ENCODE data around the gene TAX1BP1. TPM values are rescaled to one million over a fixed set of nuclear protein-coding genes. Genes with fewer than 3 reads are reported as not detected.

TAX1BP1 gene
- total and polyA plus RNA-seq, 2 experiments from 2014 or later, result 56.5 to 87.9 TPM

DNA sequence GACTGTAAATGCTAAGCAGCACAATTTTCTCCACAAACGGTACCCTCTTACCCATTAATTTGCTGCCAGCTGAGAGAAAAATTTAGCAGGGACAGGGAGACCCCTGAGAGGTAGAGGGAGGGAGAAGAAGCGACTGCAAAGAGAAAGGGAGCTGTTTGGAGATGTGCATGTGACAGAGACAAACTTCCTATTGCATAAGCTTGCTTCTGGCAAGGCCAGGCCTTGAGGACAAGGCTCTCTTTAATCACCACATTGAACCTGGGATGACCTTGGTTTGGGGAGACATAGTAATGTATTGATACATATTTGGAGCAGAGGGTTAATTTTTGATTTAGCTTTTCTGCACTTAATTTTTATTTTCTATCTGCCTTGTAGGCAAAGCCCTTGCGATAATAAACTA, 46.2 kb upstream of the TAX1BP1 start:
- no peak for TF ChIP-seq ZNF331 (CRISPR knock-in tag; IDR thresholded peaks at IDR 0.05; ENCODE audit: low read depth)
- TF ChIP-seq NANOG (IDR thresholded peaks at IDR 0.05; ENCODE audit: borderline replicate concordance), result no peak
- TF ChIP-seq, protein P1, sequence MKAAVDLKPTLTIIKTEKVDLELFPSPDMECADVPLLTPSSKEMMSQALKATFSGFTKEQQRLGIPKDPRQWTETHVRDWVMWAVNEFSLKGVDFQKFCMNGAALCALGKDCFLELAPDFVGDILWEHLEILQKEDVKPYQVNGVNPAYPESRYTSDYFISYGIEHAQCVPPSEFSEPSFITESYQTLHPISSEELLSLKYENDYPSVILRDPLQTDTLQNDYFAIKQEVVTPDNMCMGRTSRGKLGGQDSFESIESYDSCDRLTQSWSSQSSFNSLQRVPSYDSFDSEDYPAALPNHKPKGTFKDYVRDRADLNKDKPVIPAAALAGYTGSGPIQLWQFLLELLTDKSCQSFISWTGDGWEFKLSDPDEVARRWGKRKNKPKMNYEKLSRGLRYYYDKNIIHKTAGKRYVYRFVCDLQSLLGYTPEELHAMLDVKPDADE (IDR thresholded peaks at IDR 0.05), result no peak
- TF ChIP-seq STAT1 (IDR thresholded peaks at IDR 0.05; ENCODE audit: unreplicated experiment), result no peak
- no peak for TF ChIP-seq ZNF114 (CRISPR knock-in tag; IDR thresholded peaks at IDR 0.05)
- TF ChIP-seq, protein P2, sequence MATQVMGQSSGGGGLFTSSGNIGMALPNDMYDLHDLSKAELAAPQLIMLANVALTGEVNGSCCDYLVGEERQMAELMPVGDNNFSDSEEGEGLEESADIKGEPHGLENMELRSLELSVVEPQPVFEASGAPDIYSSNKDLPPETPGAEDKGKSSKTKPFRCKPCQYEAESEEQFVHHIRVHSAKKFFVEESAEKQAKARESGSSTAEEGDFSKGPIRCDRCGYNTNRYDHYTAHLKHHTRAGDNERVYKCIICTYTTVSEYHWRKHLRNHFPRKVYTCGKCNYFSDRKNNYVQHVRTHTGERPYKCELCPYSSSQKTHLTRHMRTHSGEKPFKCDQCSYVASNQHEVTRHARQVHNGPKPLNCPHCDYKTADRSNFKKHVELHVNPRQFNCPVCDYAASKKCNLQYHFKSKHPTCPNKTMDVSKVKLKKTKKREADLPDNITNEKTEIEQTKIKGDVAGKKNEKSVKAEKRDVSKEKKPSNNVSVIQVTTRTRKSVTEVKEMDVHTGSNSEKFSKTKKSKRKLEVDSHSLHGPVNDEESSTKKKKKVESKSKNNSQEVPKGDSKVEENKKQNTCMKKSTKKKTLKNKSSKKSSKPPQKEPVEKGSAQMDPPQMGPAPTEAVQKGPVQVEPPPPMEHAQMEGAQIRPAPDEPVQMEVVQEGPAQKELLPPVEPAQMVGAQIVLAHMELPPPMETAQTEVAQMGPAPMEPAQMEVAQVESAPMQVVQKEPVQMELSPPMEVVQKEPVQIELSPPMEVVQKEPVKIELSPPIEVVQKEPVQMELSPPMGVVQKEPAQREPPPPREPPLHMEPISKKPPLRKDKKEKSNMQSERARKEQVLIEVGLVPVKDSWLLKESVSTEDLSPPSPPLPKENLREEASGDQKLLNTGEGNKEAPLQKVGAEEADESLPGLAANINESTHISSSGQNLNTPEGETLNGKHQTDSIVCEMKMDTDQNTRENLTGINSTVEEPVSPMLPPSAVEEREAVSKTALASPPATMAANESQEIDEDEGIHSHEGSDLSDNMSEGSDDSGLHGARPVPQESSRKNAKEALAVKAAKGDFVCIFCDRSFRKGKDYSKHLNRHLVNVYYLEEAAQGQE (IDR thresholded peaks at IDR 0.05; ENCODE audit: unreplicated experiment), result no peak
- TF ChIP-seq POLR2AphosphoS5 (IDR thresholded peaks at IDR 0.05; ENCODE audit: low read depth), result no peak
- TF ChIP-seq, protein P3, sequence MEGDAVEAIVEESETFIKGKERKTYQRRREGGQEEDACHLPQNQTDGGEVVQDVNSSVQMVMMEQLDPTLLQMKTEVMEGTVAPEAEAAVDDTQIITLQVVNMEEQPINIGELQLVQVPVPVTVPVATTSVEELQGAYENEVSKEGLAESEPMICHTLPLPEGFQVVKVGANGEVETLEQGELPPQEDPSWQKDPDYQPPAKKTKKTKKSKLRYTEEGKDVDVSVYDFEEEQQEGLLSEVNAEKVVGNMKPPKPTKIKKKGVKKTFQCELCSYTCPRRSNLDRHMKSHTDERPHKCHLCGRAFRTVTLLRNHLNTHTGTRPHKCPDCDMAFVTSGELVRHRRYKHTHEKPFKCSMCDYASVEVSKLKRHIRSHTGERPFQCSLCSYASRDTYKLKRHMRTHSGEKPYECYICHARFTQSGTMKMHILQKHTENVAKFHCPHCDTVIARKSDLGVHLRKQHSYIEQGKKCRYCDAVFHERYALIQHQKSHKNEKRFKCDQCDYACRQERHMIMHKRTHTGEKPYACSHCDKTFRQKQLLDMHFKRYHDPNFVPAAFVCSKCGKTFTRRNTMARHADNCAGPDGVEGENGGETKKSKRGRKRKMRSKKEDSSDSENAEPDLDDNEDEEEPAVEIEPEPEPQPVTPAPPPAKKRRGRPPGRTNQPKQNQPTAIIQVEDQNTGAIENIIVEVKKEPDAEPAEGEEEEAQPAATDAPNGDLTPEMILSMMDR (conservative IDR thresholded peaks at IDR 0.05; ENCODE audit: low read depth in 2 of 2), result no peak
- TF ChIP-seq JUNB (IDR thresholded peaks at IDR 0.05; ENCODE audit: unreplicated experiment), result no peak
- TF ChIP-seq EZH2phosphoT487 (IDR thresholded peaks at IDR 0.05; ENCODE audit: unreplicated experiment), result no peak
- TF ChIP-seq EZH2 (IDR thresholded peaks at IDR 0.05; ENCODE audit: low read depth, unreplicated experiment), result no peak
- no peak for TF ChIP-seq ZNF462 (CRISPR knock-in tag; IDR thresholded peaks at IDR 0.05)
- TF ChIP-seq CREB1 (CRISPR knock-in tag; IDR thresholded peaks at IDR 0.05; ENCODE audit: low read depth), result no peak
- H3K36me3 ChIP-seq (ENCODE audit: insufficient read depth), result no peaks in the 10 kb centered on the region
- Mint-ChIP-seq H3K4me3 (no peak overlapping the region), H3K9me3 (no peaks in the 10 kb centered on the region), H3K36me3 (ENCODE audit: low read depth) (no peaks in the 10 kb centered on the region), H3K27ac (no peak overlapping the region), H3K4me1 (peaks cover 13% of the 10 kb centered on the region), H3K27me3 (ENCODE audit: insufficient read depth, low read depth, poor library complexity) (peaks cover 2% of the 10 kb centered on the region)
- no peak overlapping the region for H2AFZ ChIP-seq
- H3K4me3 ChIP-seq, result no peak overlapping the region
- H4K20me1 ChIP-seq (replicated peaks; ENCODE audit: insufficient read depth), result no peaks in the 10 kb centered on the region
- DNase-seq (ENCODE audit: low spot score) (peak; percentile 11), ATAC-seq (no peak)
- H3K79me2 ChIP-seq (replicated peaks; ENCODE audit: insufficient read depth), result no peaks in the 10 kb centered on the region
- H3K9me2 ChIP-seq (ENCODE audit: insufficient read depth), result no peaks in the 10 kb centered on the region
- H3K27me3 ChIP-seq (ENCODE audit: insufficient read depth), result no peaks in the 10 kb centered on the region
- peaks cover 10% of the 10 kb centered on the region; the same call in 1 of the 2 replicates for H3K4me1 ChIP-seq (ENCODE audit: insufficient read depth)
- no peak overlapping the region for H3K27ac ChIP-seq (ENCODE audit: low read depth)
- no peak overlapping the region for H3K4me2 ChIP-seq
- H3F3A ChIP-seq (replicated peaks; ENCODE audit: low read depth), result no peaks in the 10 kb centered on the region
